ENCODE measurements around the gene TEPSIN. TPM values are rescaled to one million over a fixed set of nuclear protein-coding genes. Genes with fewer than 3 reads are reported as not detected.
A peak's percentile ranks its signal among the peaks of the same experiment; 100 is the strongest.

TEPSIN gene
- total RNA-seq, 1 experiment from 2014 or later = 20.4 TPM

DNA sequence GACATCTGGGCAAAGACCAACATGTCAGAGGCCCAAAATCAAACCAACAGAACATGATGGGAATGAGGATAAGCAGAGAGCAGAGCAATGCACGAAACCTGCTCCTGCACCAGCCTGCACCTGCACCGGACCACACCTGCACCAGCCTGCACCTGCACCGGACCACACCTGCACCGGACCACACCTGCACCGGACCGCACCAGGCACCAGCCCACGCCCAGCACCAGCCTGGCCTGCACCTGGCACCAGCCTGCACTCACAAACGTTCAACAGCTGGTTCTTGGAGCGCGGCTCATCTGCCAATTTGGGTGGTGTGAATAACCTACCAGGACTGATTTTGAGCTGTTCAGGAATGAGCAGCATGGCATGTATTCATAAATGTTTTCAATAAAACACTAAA is 34.3 kb downstream of the TEPSIN start:
- Histone ChIP-seq H3K27ac (no peak overlapping the region), H3K27me3 (replicated peaks) (no peaks in the 10 kb centered on the region), H3K4me3 (no peak overlapping the region), H3K4me1 (replicated peaks) (peaks cover 4% of the 10 kb centered on the region), H3K36me3 (peaks cover 40% of the 10 kb centered on the region), H3K9me3 (replicated peaks) (no peaks in the 10 kb centered on the region; the same call in 1 of the 2 replicates)
- no peak for DNase-seq (ENCODE audit: low read depth in 1 of 2, low spot score in 2 of 2)

DNA sequence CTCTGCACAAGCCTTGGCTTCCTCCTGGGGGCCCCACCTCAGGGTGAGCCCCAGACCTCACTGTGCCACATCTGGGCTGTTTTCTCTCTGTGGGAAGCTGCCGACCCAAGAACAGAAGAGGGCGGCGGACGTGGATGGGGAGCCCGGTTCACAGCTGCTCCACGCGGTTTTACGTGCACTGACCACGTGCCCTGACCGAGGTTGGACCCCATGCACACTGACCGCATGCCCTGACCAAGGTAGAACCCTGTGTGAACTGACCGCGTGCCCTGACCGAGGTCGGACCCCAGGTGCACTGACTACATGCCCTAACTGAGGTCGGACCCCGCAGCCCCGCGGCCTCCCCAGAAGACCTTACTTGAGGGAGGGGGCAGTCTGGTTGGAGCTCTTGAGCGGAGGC is 35.7 kb downstream of the TEPSIN start:
- Histone ChIP-seq H3K4me1 (replicated peaks) (peaks cover 4% of the 10 kb centered on the region), H3K9me3 (replicated peaks) (no peaks in the 10 kb centered on the region; the same call in 1 of the 2 replicates), H3K4me3 (no peak overlapping the region), H3K36me3 (peaks cover 53% of the 10 kb centered on the region), H3K27me3 (replicated peaks) (no peaks in the 10 kb centered on the region), H3K27ac (no peak overlapping the region)
- DNase-seq (ENCODE audit: low read depth in 1 of 2, low spot score in 2 of 2) = no peak

GRCh38 chr17:81202318-81202717 is 36.5 kb downstream of the TEPSIN start:
- H3K9me3 ChIP-seq (replicated peaks) = no peaks in the 10 kb centered on the region; the same call in 1 of the 2 replicates
- no peak overlapping the region for H3K27ac ChIP-seq
- H3K4me1 ChIP-seq (replicated peaks) = peaks cover 4% of the 10 kb centered on the region
- H3K4me3 ChIP-seq = no peak overlapping the region
- H3K27me3 ChIP-seq (replicated peaks) = no peaks in the 10 kb centered on the region
- H3K36me3 ChIP-seq = peaks cover 58% of the 10 kb centered on the region
- no peak for DNase-seq (ENCODE audit: low read depth in 1 of 2, low spot score in 2 of 2)

DNA sequence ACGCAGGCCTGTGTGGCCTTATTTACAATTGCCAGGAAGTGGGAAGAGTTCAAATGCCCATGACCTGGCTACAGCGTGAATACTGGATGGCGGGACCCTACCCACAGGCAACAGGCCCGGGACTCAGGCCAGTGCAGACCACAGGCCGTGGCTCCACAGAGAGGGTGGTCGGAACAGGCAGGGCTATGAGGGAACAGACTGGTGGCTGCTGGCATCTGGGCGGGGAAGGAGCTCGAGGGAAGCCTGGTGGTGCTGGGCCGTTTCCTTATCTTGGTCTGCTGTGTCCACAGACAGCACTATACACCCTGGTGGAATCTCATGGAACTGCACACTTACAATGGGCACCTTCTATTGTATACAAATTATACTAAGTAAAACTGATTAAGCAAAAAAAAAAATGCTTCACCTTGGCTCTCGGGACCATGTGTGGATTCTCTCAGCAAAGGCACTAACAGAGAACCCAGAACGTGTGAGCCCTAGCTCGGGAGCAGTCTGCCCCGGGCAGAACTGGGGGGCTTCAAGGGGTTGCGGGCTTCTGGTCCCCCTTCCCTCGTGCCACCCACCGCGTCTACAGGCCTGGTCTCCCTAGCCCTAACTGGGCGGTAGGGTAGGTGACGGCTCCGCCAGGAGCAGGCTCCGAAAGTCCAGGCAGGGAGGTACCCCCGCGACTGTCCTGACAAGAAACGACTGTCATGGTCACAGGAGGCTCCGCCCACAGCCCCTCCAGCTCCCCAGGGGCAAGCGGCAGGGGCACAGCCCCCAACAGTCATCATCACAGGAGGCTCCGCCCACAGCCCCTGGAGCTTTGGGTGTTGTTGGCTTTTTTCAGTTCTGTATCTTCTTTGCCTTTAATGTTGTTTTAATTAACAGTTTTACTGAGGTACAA is 37.9 kb downstream of the TEPSIN start:
- Histone ChIP-seq H3K36me3 (peaks cover 64% of the 10 kb centered on the region), H3K27me3 (replicated peaks) (no peaks in the 10 kb centered on the region), H3K27ac (no peak overlapping the region), H3K4me3 (no peak overlapping the region), H3K4me1 (replicated peaks) (peaks cover 4% of the 10 kb centered on the region), H3K9me3 (replicated peaks) (no peaks in the 10 kb centered on the region; the same call in 1 of the 2 replicates)
- DNase-seq (ENCODE audit: low read depth in 1 of 2, low spot score in 2 of 2) = peak; percentile 48 to 82

- no peak for DNase-seq (ENCODE audit: low read depth in 1 of 2, low spot score in 2 of 2)
- no peaks in the 10 kb centered on the region; the same call in 1 of the 2 replicates for H3K9me3 ChIP-seq (replicated peaks)
- H3K4me3 ChIP-seq = no peak overlapping the region
- H3K4me1 ChIP-seq (replicated peaks) = peaks cover 4% of the 10 kb centered on the region
- no peaks in the 10 kb centered on the region for H3K27me3 ChIP-seq (replicated peaks)
- no peak overlapping the region for H3K27ac ChIP-seq
- peaks cover 72% of the 10 kb centered on the region for H3K36me3 ChIP-seq
Measured at GRCh38 chr17:81200201-81200600, 38.7 kb downstream of the TEPSIN start.

- DNase-seq (ENCODE audit: low read depth in 1 of 2, low spot score in 2 of 2) = no peak
- H3K4me1 ChIP-seq (replicated peaks) = peaks cover 4% of the 10 kb centered on the region
Measured at GRCh38 chr17:81199482-81199830, 39.4 kb downstream of the TEPSIN start.

DNA sequence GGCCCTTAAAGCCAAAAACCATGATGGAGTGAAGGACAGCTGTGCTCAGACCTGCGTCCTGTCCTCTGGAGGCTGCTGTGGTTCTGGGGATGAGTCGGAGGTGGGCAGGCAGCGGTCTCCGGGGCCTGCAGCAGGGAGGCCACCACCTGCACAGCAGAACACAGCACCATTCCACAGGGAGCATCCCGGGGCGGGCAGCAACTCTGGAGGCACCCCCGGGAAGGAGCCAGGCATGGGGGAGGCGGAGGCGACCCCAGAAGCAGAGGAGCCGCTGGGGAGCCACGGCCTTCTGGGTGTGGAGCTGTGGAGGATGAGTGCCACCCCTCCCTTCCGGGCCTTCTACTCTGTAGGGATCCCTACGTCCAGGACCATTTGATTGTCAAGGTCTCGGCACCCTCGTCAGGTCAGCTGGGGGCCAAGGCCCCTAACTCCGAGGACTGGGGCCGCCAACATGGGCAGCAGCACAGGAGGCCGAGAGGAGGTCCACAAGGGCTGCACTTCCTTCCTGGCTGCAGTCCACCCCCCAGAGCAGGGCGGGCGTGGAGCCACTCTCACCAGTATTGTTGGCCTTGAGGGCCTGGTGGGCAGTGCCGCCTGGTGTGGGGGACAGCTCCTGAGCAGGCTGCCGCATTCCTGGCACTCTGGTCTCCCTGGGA is 39.9 kb downstream of the TEPSIN start:
- Histone ChIP-seq H3K9me3 (replicated peaks) (no peaks in the 10 kb centered on the region), H3K27me3 (replicated peaks) (no peaks in the 10 kb centered on the region), H3K36me3 (peaks cover 74% of the 10 kb centered on the region), H3K4me1 (replicated peaks) (peaks cover 4% of the 10 kb centered on the region), H3K27ac (no peak overlapping the region), H3K4me3 (no peak overlapping the region)
- no peak for DNase-seq (ENCODE audit: low read depth in 1 of 2, low spot score in 2 of 2)

More at GRCh38 chr17:81199482-81199830, 39.4 kb downstream of the TEPSIN start:
- no peak overlapping the region for H3K4me3 ChIP-seq
- no peaks in the 10 kb centered on the region for H3K27me3 ChIP-seq (replicated peaks)
- H3K27ac ChIP-seq = no peak overlapping the region
- peaks cover 73% of the 10 kb centered on the region for H3K36me3 ChIP-seq
- H3K9me3 ChIP-seq (replicated peaks) = no peaks in the 10 kb centered on the region

DNA sequence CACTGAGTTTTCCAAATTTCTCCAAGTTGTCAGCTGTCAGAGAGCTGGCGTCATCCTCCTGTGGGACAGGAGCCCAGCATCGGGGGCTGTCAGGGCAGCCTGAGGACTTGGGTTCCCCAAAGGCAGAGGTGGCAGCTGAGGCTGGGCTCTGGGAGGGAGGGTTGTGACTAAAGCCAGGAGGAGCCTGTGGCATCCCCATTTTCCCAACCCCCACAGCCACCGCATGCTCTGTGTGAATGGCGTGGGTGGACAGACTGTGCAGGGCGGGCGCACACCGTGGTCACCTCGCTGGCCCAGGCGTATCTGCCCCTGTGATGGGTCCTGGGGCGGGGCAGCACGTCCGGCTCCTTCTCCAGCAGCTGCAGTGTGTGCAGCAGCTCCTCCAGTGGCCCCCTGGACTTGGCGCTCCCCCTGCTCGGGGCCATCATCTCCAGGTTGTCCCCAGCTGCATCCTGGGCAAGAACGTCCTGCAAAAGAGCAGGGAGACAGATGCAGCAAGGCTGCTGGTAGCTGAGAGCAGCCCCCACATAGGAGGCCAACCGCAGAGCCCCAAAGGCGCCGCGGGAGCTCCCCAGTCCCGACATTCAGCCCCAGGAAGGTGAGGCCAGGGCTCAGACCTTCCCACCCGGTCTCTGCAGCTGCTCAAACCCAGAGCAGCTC is 40.9 kb downstream of the TEPSIN start:
- peaks cover 4% of the 10 kb centered on the region for H3K4me1 ChIP-seq (replicated peaks)
- no peaks in the 10 kb centered on the region for H3K27me3 ChIP-seq (replicated peaks)
- peaks cover 75% of the 10 kb centered on the region for H3K36me3 ChIP-seq
- no peaks in the 10 kb centered on the region for H3K9me3 ChIP-seq (replicated peaks)
- H3K4me3 ChIP-seq = no peak overlapping the region
- no peak for DNase-seq (ENCODE audit: low read depth in 1 of 2, low spot score in 2 of 2)
- no peak overlapping the region for H3K27ac ChIP-seq

- no peaks in the 10 kb centered on the region for H3K9me3 ChIP-seq (replicated peaks)
- no peak overlapping the region for H3K27ac ChIP-seq
- H3K27me3 ChIP-seq (replicated peaks) = no peaks in the 10 kb centered on the region
- peaks cover 4% of the 10 kb centered on the region for H3K4me1 ChIP-seq (replicated peaks)
- DNase-seq (ENCODE audit: low read depth in 1 of 2, low spot score in 2 of 2) = no peak
- peaks cover 75% of the 10 kb centered on the region for H3K36me3 ChIP-seq
- no peak overlapping the region for H3K4me3 ChIP-seq
Measured at GRCh38 chr17:81197409-81197795, 41.5 kb downstream of the TEPSIN start.

DNA sequence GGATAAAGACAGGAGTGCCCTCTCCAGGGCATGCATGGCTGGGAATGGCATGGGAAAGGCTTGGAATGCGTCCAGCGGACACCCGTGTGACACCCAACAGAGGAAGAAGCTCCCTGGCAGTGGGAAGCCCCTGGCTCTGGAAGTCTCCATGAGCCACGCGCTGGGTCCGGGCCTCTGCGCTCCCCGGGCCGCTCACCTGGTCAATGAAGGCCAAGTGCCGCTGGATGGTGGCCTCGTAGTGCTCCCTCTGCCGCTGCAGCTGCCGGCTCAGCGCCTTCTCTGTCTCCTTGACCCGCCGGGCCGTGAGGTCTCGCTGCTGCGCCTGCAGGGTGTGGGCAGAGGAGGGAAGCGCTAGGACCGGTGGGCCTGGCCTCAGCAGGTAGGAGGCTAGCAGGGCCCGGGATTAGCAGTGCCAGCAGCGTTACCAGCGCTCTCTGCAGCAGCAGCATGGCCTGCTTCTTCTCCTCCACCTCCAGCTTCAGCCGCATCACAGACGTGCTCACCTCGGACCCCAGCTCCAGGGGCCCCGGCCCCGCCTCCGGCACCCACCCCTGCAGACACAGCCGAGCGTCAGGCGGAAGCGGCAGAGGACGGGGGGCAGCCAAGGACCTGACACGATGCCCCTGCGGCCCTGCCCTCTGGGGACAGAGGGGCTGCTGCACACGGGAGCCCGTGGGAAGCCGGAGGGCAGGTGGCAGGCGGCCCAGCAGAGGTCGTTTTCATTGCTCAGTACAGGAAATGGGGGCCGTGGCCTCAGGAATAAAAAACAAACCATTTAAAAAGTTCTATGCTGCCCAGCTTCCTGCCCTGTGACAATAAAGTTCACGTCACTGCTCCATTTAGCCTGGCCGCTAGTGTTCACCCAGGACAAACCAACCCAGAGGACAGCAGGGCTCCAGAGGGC is 42.1 kb downstream of the TEPSIN start:
- H3K4me3 ChIP-seq = no peak overlapping the region
- H3K36me3 ChIP-seq = peaks cover 75% of the 10 kb centered on the region
- no peak overlapping the region for H3K27ac ChIP-seq
- no peak for DNase-seq (ENCODE audit: low read depth in 1 of 2, low spot score in 2 of 2)
- peaks cover 4% of the 10 kb centered on the region for H3K4me1 ChIP-seq (replicated peaks)
- no peaks in the 10 kb centered on the region for H3K27me3 ChIP-seq (replicated peaks)
- no peaks in the 10 kb centered on the region for H3K9me3 ChIP-seq (replicated peaks)

DNA sequence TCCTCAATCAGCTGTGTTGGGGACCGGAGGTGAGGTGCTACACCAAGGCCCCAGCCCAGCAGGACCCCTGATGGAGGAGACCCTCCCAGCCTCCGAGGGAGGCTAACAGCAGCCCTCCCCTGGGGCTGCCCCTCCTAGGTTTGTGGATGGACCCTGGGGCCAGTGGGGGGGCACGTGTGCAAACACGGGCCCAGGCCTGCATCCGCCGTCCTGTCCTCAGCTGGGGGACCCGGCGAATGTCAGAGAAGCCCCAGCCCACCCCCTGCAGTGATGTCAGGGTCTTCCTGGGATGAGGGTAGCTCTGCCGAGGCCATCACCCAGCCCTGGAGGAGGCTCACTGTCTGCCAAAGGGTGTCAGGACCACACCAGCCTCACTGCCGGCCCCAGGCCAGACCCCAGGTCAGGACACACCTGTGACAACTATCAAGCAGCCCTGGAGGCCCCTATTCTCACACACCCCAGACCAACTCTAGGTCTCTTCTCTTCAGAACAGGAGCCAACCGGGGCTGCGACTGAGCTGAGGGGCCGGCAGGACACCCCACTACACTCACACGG is 42.8 kb downstream of the TEPSIN start:
- Histone ChIP-seq H3K27me3 (replicated peaks) (no peaks in the 10 kb centered on the region), H3K36me3 (peaks cover 73% of the 10 kb centered on the region), H3K4me1 (replicated peaks) (peaks cover 4% of the 10 kb centered on the region), H3K9me3 (replicated peaks) (no peaks in the 10 kb centered on the region), H3K4me3 (no peak overlapping the region), H3K27ac (no peak overlapping the region)
- DNase-seq (ENCODE audit: low read depth in 1 of 2, low spot score in 2 of 2) = no peak

DNA sequence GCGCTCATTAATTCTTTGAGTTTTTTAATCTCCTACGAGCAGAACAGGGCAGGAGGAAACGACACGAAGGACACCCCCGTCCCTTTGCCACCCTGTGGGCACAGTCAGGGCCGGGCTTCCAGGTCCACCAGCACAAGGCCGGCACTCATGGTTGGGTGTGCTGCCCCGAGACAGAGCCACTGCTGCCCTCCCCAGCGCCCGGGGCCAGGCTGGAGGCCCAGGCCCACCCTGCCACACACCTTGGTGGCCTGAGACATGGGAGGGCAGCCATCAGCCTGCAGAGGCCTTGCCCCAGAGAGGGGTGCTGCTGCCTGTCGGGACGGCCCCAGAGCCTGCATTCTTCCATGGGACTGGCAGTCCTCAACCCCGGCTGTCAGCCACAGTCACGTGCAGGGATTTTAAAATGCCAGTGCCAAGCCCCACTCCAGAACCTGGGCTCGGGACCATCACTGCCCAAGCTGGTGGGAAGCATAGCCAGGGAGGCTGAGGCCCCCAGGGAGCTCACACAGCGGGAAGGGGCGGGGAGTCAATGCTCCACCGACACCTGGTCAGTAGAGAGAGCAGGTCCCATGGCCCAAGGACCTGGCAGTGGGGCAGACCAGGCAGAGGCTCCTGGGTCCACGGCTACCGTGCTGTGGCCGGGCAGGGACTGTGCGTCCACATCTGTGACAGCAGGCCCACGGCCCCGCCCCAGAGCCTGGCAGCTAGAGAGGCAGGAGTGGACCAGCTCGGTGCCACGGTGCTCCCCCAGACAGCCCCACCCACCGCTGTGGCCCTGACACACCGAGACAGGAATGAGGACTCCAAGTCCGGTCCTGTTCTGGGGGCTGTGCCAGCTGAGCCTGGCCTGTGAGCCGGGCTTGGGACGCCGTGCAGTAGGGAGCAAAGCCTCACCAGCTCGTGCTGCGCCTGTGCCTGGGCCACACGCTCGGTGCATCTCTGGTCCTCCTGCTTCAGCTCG is 43.6 kb downstream of the TEPSIN start:
- Histone ChIP-seq H3K36me3 (peaks cover 74% of the 10 kb centered on the region), H3K4me3 (no peak overlapping the region), H3K27me3 (replicated peaks) (no peaks in the 10 kb centered on the region), H3K27ac (no peak overlapping the region), H3K9me3 (replicated peaks) (no peaks in the 10 kb centered on the region), H3K4me1 (replicated peaks) (no peaks in the 10 kb centered on the region; the same call in 1 of the 2 replicates)
- no peak for DNase-seq (ENCODE audit: low read depth in 1 of 2, low spot score in 2 of 2)

Measured in SJSA1 (cell line).